Measurements from ENCODE around the gene RADIL.
"Not testable (repeated sequence)": the region's sequence is repeated elsewhere in the genome, so short reads cannot be mapped to it uniquely, and the experiment has no call there.

RADIL gene

GRCh38 chr7:4911111-4911828, 27.8 kb upstream of the RADIL start:
- TF ChIP-seq, protein P1, sequence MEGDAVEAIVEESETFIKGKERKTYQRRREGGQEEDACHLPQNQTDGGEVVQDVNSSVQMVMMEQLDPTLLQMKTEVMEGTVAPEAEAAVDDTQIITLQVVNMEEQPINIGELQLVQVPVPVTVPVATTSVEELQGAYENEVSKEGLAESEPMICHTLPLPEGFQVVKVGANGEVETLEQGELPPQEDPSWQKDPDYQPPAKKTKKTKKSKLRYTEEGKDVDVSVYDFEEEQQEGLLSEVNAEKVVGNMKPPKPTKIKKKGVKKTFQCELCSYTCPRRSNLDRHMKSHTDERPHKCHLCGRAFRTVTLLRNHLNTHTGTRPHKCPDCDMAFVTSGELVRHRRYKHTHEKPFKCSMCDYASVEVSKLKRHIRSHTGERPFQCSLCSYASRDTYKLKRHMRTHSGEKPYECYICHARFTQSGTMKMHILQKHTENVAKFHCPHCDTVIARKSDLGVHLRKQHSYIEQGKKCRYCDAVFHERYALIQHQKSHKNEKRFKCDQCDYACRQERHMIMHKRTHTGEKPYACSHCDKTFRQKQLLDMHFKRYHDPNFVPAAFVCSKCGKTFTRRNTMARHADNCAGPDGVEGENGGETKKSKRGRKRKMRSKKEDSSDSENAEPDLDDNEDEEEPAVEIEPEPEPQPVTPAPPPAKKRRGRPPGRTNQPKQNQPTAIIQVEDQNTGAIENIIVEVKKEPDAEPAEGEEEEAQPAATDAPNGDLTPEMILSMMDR (conservative IDR thresholded peaks at IDR 0.05; ENCODE audit: low read depth, low read length): no peak
- DNase-seq (ENCODE audit: low read depth): no peak

DNA sequence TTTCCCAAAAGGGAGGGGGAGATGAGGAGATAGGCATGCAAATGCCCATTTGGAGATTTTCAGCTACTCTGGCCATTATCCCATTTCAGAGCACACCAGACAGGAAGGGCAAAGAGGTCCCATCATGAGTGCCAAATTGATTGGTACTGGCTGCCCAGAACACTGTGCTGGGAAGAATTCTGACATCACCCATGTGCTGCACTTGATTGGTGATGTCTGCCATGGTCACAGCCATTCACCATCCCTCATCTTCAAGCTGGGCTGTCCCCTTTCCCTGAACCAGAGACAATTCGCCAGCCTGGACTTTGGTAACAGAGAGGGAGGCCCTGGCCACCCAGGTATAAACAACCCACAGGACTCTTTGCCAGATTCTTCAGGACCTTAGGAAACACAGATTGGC, 23.2 kb upstream of the RADIL start:
- TF ChIP-seq, protein P1 (conservative IDR thresholded peaks at IDR 0.05; ENCODE audit: low read depth, low read length): no peak
- no peak overlapping the region for H3K4me3 ChIP-seq (ENCODE audit: low read length)
- DNase-seq (ENCODE audit: low read depth): no peak

More at GRCh38 chr7:4911111-4911828, 27.8 kb upstream of the RADIL start:
- H3K4me3 ChIP-seq (ENCODE audit: low read length): no peak overlapping the region

- no peak for DNase-seq (ENCODE audit: low read depth)
- TF ChIP-seq, protein P1 (conservative IDR thresholded peaks at IDR 0.05; ENCODE audit: low read depth, low read length): no peak
- H3K4me3 ChIP-seq (ENCODE audit: low read length): no peak overlapping the region
Observed at GRCh38 chr7:4905171-4905570, 21.7 kb upstream of the RADIL start.

DNA sequence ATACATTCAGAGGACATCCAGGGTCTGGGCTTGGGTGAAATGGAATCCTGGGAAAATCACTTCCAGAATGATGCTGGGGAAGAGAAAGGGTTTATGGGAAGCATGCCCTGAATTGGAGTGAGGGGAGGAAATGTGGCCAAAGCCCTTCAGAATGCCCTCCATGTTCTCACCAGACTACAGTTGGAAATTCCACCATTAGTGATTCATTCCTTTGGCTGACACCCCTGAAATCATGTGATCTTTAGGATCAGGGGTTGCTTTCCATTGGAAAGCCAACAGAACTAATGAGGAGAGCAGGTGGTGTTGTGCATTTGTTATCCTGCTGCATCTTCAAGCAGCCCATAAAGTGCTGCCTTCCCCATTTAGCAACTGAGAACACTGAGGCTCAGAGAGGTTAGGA, 20.8 kb upstream of the RADIL start:
- no peak for DNase-seq (ENCODE audit: low read depth)
- no peak overlapping the region for H3K4me3 ChIP-seq (ENCODE audit: low read length)
- TF ChIP-seq, protein P1 (conservative IDR thresholded peaks at IDR 0.05; ENCODE audit: low read depth, low read length): no peak

GRCh38 chr7:4895766-4896165, 12.2 kb upstream of the RADIL start:
- TF ChIP-seq, protein P1 (conservative IDR thresholded peaks at IDR 0.05; ENCODE audit: low read depth, low read length): no peak
- no peak overlapping the region for H3K4me3 ChIP-seq (ENCODE audit: low read length)
- no peak for DNase-seq (ENCODE audit: low read depth)

- no peak overlapping the region for H3K4me3 ChIP-seq (ENCODE audit: low read length)
- no peak for DNase-seq (ENCODE audit: low read depth)
- TF ChIP-seq, protein P1 (conservative IDR thresholded peaks at IDR 0.05; ENCODE audit: low read depth, low read length): no peak
Observed at GRCh38 chr7:4894482-4894881, 11.0 kb upstream of the RADIL start.

DNA sequence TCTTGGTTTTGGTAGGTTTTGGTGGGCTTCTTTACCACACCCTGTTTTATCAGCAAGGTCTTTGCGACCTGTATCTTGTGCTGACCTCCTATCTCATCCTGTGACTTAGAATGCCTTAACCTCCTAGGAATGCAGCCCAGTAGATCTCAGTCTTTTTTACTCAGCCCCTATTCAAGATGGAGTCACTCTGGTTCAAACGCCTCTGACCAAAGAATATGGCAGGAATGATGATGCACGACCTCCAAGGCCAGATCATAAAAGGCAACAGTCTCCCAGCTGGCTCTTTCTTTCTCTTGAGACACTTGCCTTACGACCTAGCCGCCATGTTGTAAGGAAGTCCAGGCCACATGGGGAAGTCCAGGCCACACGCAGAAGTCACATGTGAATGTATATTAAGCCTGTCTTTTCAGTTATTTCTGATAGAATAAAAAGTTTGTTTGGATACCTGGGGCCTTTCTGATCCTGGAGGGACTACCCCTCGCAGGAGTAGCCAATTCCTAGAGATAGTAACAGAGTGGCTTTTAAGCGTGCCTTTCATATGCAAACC, 10.5 kb upstream of the RADIL start:
- TF ChIP-seq, protein P1 (conservative IDR thresholded peaks at IDR 0.05; ENCODE audit: low read depth, low read length): no peak
- no peak overlapping the region for H3K4me3 ChIP-seq (ENCODE audit: low read length)
- DNase-seq (ENCODE audit: low read depth): no peak

DNA sequence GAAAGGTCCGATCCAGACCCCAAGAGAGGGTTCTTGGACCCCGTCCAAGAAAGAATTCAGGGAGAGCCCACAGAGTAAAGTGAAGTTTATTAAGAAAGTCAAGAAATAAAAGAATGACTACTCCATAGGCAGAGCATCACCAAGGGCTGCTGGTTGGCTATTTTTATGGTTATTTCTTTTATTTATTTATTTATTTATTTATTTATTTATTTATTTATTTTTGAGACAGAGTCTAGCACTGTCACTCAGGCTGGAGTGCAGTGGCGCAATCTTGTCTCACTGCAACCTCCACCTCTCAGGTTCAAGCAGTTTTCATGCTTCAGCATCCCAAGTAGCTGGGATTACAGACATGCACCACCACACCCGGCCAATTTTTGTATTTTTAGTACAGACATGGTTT, 9.7 kb upstream of the RADIL start:
- H3K4me3 ChIP-seq (ENCODE audit: low read length); DNase-seq (ENCODE audit: low read depth): not testable (repeated sequence)

GRCh38 chr7:4891522-4891921, 8.0 kb upstream of the RADIL start:
- not testable (repeated sequence) for H3K4me3 ChIP-seq (ENCODE audit: low read length); DNase-seq (ENCODE audit: low read depth)
